ENCODE data around the gene PHACTR4.
"Not testable (repeated sequence)": the region's sequence is repeated elsewhere in the genome, so short reads cannot be mapped to it uniquely, and the experiment has no call there.

The PHACTR4 gene

DNA sequence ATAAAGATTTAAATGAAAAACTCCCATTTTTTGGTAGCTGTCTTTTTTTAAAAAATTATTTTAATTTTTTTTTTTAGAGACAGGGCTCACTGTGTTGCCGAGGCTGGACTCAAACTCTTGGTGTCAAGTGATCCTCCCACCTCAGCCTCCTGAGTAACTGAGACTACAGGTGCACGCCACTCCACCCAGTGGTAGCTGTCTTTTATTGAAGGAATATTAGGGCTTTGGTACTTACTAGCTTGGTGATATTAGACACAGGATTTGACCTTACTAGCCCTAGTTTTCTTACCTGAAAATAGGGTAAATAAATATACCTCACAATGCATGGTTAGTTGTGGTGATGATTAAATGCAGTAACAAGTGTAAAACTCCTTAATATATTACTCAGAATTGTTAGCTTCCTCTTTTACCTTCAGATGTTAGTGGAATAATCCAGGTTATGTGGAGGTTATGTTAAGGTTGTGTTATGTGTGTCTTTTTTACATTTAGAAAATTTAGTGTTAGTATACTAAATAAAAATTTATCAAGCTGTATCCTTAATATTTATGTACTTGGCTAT, 66.8 kb downstream of the PHACTR4 start:
- DNase-seq (ENCODE audit: low spot score), result no peak

DNA sequence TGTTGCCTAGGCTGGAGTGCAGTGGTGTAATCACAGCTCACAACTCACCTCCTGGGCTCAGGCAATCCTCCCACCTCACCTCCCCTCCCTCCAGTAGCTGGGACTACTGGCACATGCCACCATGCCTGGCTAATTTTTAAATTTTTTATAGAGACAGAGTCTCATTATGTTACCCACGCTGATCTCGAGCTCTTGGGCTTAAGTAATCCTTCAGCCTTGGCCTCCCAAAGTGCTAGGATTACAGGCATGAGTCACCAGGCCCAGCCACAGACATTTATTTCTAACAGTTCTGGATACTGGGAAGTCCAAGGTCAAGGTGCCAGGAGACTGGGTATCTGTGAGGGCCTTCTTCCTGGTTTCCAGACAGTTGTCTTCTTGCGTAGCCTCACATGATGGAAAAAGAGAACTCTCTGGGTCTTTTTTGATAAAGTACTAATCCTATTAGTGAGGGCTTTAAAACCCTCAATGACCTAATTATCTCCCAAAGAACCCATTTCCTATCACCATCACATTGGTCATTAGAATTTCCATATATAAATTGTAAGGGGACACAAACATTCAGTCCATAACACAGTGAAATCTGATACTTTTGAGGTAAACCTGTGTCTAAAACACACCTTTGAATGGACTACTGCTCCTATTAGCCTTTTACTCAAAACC, 67.9 kb downstream of the PHACTR4 start:
- no peak for DNase-seq (ENCODE audit: low spot score)

DNA sequence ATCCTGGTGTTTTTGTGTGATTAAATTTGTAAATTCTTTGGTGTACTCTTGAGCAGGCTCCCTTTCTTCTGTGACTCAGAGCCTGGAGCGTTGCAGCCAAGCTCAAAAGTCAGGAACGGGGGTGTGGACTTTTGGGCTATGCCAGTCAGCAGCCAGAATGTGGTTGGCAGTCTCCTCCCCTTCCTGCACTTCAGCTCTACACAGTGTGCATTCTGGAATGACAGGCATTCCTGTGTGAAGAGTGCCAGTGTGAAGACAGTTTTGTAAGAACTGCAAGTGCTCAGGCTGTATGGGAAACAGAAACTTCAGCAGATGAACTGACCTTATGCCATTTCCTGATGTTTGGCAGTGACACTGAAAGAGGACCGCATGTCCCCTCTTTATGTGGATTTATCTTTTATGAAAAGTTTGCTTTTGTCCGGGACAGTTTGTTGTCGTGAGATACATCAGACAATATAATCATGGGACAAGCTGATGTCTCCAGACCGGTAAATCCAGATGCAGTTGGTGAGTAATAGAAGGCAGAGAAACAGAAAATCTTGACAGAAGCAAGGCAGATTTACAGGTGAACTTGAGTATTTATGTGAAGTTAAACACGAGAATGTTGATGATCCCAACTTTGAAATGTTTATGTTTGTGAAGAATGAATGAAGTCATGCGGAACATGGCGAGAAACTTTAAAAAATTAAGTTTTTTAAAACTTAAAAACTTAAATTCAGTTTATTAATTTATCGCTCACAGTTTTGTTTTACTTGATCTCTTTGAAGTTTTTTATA, 68.6 kb downstream of the PHACTR4 start:
- DNase-seq (ENCODE audit: low spot score), result peak; percentile 82

DNA sequence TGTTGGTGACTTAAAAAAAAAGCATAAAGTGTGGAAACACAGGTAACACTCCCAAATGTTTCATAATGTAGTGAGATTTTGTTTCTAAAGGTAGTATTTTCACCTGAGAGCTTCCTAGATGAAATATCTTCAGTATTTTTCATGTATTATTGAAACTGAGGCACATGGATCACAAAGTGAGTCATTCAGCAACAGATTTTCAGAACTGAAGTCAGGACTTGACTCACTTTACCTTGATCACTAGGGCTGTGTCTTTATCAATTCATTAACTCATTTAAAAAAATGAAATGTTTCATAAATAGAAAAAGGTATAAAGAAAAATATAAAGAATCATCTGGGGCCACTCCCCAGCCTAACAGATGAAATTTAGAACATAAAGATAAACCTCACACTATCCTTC, 69.8 kb downstream of the PHACTR4 start:
- no peak for DNase-seq (ENCODE audit: low spot score)

DNA sequence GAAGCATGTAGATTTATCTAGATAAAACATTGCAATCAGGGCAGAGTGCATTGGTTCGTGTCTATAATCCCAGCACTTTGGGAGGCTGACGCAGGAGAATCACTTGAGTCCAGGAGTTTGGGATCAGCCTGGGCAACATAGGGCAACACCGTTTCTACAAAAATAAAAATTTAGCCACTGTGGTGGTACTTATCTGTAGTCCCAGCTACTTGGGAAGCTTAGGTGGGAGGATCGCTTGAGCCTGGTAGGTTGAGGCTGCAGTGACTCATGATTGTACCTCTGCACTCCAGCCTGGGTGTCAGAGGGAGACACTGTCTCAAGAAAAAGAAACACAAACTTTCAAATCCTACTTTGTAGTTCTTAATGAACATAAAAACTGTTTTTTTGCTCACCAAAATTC, 72.1 kb downstream of the PHACTR4 start:
- DNase-seq (ENCODE audit: low spot score), result no peak

DNA sequence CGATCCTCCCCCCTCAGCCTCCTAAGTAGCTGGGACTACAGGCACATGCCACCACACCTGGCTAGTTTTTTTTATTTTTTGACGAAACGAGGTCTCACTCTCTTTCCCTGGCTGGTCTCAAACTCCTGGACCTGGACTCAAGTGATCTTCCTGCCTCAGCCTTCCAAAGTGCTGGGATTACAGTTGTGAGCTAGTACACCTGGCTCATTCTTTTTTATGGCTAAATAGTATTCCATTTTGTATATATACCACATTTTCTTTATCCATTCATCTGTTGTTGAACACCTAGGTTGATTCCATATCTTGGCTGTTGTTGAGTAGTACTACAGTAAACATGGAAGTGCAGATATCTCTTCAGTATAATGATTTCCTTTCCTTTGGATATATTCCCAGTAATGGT, 74.0 kb downstream of the PHACTR4 start:
- DNase-seq (ENCODE audit: low spot score), result no peak

DNA sequence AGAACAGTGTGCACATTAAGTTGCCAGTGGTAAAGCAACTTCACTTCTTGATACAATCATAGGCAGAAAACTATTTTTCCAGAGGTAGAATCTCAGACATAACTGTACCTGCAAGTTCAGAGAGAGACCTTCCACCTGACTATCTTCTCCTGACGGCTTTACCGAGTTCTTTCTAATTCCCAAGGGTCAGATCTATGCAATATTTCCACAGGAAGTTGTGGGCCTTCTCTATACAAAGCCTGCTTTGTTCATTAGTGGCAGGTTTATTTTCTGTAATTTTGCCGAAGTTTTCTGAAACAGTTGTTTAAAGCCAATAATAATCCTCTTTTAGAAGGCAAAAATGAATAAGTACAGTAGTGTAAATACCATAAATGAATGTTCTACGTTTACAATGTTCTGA, 78.1 kb downstream of the PHACTR4 start:
- no peak for DNase-seq (ENCODE audit: low spot score)

DNA sequence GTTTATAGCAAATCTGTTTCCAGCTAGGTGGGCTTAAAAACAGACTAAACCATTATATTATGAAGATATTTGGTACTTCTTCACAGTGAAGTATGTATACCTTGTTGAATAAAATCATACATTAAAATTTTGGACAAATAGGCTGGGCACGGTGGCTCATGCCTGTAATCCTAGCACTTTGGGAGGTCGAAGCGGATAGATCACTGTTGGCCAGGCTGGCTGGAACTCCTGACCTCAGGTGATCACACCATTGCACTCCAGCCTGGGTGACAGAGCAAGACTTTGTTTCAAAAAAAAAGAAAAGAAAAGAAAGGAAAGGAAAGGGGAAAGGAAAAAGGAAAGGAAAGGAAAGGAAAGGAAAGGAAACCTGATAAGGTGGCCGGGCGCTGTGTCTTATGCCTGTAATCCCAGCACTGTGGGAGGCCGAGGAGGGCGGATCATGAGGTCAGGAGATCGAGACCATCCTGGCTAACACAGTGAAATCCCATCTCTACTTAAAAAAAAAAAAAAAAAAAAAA, 78.6 kb downstream of the PHACTR4 start:
- not testable (repeated sequence) for DNase-seq (ENCODE audit: low spot score)

DNA sequence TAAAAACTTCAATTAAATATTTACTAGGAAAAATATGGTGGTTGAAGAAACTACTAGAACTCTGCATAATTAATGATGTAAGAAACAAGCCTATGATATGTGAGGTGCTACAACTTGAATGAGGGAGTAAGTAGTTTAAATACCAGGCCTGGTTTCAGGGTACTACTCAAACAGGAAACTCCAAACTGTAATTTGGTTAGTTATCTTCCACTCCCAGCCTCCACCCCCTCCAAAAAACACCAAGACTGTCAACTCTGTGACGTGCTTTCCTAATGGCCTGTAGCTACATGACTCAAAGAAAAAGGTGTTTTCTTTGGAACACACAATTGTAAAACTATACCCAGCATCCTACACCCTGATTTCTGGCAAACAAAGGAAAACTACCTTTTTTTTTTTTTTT, 80.4 kb downstream of the PHACTR4 start:
- no peak for DNase-seq (ENCODE audit: low spot score)

DNA sequence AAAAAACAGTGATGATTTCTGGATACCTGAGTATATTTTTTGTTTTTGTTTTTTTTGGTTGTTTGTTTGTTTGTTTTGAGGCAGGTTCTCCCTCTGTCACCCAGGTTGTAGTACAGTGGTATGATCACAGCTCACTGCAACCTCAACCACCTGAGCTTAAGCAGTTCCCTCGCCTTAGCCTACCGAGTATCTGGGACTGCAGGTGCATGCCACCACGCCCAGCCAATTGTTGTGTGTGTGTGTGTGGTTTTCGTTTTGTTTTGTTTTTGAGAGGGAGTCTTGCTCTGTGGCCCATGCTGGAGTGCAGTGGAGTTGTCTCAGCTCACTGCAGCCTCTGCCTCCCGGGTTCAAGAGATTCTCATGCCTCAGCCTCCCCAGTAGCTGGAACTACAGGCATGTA, 81.0 kb downstream of the PHACTR4 start:
- no peak for DNase-seq (ENCODE audit: low spot score)

DNA sequence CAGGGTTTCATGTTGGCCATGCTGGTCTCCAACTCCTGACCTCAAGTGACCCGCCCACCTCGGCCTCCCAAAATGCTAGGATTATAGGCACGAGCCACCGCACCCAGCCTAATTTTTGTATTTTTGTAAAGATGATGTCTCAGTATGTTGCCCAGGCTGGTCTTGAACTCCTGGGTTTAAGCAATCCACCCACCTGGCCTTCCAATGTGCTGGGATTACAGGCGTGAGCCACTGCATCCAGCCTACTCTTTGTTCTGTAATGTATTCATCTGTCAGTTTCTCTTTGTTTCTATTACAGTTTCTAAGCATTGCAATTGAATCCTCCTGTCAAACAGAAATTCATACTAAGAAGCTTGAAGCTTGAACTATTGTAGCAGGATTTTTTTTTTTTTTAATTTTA, 81.5 kb downstream of the PHACTR4 start:
- no peak for DNase-seq (ENCODE audit: low spot score)

DNA sequence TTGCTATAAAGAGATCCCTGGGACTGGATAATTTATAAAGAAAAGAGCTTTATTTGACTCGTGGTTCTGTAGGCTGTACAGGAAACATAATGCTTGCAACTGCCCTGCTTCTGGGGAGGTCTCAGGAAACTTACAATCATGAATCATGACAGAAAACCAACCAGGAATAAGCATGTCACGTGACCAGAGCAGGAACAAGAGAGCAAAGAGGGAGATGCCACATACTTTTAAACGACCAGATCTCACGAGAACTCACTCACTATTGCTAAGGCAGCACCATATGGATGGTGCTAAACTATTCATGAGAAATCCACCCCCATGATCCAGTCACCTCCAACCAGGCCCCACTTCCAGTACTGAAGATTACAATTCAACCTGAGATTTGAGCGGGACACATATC, 86.5 kb downstream of the PHACTR4 start:
- DNase-seq (ENCODE audit: low spot score), result peak; percentile 59

DNA sequence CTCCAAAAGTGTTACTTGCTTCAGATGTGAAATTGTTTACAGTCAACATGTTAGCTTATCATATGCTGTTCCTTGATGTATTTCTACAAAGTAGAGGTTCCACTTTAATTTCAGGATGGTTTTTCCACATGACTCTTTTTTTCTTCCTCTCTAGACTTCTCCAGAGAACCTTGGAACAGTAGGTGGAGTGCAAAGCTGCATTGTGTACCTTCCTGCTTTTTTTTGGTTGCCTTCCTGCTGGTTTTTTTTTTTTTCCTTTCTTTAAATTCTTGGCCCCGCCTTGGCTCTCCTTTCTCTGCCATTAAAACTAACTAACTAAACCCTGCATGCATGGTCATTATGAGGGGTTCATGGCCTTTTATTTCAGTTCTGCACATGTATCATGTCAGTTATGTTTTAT, 88.1 kb downstream of the PHACTR4 start:
- DNase-seq (ENCODE audit: low spot score), result no peak

DNA sequence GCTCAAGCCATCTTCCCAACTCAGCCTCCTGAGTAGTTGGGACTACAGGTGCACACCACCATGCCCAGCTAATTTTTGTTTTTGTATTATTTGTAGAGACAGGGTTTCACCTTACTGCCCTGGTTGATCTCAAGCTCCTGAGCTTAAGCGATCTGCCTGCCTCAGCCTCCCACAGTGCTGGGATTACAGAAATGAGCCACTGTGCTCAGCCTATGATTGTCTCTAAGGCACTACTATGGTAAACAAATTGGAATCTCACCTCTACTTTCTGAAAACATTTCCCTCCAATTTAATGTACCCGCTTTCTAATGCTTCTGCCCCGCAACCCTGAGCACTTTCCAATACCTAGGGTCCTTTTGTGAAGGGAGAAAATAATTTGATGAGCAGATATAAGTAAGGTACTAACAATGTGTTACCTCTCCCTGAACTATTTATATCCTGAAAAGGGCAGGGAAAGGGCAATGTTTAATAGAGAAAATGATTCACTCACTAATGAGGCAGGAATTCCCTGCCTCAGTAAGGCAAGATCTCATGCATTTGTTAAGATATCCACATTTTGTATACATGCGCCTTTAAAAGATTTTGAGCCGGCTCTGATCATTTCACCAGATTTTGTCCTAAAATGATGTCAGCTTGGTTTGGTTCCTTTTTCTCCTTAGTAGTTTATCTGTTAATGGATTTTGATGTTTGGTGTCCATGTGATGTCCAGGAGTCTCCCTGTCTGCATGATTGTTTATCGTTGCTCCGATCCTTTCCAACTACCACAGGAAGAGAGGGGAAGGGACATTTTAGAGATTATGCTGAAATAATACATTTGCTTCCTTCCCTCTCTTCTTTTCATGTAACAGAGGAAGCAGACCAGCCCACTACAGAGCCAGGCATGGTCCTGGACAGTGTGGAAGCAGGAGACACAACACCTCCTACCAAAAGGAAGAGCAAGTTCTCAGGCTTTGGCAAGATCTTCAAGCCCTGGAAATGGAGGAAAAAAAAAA, 89.0 kb downstream of the PHACTR4 start:
- no peak for DNase-seq (ENCODE audit: low spot score)

DNA sequence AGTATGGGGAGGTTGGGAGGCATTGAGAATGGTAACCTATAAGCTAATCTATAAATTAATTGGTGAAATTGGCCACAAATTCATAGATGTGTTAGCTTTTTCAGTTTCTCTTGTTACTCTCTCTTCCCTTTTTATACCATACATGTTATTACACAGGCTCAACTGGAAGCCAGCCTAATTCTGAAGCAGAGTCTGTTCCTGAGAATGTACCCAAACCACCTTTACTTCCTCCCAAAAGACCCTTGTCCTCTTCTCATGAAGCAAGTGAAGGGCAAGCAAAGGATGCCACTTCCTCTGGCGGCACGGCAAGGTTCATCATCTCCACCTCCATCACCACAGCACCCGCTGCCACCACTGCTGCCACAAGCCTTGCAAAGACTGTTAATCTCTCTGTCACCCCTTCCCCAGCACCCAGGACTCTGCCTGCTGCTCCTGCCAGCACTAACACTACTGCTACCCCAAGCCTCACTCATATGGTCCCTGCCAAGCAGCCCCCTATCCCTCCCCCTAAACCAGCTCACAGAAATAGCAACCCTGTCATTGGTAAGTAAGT, 96.8 kb downstream of the PHACTR4 start:
- no peak for DNase-seq (ENCODE audit: low spot score)

DNA sequence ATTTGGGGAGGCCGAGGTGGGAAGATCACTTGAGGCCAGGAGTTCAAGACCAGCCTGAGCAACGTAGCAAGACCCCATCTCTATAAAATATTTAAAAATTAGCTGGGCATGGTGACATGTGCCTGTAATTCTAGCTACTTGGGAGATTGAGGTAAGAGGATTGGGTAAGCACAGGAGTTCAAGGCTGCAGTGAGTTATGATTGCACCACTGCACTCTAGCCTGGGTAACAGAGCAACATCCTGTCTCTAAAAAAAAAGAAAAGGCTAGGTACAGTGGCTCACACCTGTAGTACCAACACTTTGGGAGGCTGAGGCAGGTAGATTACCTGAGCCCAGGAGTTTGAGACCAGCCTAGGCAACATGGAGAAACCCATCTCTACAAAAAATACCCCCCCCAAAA, 100.6 kb downstream of the PHACTR4 start:
- no peak for DNase-seq (ENCODE audit: low spot score)

DNA sequence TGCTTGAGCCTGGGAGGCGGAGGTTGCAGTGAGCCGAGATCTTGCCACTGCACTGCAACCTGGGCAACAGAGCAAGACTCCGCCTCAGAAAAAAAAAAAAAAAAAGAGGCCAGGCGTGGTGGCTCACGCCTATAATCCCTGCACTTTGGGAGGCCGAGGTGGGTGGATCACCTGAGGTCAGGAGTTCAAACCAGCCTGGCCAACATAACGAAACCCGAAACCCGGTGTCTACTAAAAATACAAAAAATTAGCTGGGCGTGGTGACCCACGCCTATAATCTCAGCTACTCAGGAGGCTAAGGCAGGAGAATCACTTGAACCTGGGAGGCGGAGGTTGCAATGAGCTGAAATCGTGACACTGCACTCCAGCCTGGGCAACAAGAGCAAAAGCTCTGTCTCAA, 110.0 kb downstream of the PHACTR4 start:
- not testable (repeated sequence) for DNase-seq (ENCODE audit: low spot score)

DNA sequence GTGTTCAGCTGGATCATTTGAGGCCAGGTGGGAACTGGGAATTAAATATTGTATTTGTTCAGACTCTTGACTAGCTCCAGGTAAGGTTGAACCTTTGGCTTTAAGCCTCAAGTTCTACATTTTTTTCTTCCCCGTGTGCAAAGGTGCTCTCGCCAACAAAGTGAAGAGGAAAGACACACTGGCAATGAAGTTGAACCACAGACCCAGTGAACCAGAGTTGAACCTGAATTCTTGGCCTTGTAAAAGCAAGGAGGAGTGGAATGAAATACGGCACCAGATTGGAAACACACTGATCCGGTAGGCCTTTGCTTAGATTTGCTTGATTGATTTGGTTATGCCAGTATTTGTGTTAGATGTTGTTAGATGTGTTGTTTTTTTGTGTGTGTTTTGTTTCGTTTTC, 110.8 kb downstream of the PHACTR4 start:
- no peak for DNase-seq (ENCODE audit: low spot score)

DNA sequence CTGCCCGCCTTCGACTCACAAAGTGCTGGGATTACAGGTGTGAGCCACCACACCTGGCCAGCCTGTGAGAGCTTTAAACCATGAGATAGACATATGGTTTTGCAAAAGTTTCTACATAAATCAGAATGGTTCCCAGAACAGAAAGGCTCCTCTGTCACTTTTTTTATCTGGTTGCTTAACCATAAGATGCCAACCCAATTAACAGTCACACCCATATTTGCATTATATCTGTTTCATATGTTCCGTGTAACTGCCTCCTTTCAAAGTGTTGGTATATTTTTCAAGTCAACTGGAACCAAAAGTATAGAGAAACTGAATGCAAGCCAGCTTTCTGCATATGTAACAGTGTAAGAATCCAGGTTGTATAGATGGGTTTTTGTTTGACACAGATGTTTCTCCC, 112.6 kb downstream of the PHACTR4 start:
- DNase-seq (ENCODE audit: low spot score), result no peak

DNA sequence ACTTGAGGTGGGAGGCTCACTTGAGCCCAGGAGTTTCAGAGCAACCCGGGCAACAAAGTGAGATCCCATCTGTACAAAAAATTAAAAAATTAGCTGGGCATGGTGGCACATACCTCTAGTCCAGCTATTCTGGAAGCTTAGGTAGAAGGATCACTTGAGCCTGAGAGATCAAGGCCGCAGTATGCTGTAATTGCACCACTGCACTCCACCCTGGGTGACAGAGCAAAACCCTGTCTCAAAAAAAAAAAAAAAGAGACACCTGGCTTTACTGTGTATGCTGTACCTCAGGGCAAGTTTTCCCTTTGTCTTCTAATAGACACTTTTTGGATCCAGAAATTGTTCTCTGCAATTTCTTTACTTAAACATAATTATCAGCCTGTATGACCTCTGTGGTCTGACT, 113.2 kb downstream of the PHACTR4 start:
- no peak for DNase-seq (ENCODE audit: low spot score)

DNA sequence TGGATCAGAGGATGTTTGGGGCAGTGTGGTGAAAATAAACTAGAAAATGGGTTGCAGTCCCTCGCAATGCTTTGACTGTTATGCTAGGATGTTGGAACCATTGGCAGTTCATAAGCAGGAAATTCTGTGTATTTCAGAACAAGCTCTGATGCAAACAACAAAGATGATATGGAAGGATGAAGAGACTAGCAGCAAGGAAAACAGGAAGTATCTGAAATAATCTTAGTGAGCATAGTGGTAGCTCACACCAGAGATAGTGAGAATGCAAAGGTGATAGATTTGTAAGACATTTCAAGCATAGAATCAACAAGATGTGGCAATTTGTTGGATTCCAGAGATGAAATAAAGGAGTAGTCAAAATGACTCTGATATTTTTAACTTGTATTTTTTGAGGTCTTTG, 125.2 kb downstream of the PHACTR4 start:
- no peak for DNase-seq (ENCODE audit: low spot score)

DNA sequence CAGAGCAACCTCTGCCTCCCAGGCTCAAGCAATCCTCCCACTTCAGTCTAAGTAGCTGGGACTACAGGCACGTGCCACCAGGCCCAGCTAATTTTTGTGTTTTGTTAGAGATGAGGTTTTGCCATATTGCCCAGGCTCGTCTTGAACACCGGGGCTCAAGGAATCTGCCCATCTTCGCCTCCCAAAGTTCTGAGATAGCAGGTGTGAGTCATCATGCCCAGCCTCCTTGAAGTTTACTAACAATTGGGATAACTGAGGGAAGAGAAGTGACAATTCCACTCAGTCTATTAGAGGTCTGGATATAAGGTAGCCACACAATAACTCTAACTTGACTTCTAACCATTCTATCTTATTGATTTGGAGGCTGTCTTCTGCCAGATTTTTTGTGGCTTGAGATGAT, 130.0 kb downstream of the PHACTR4 start:
- DNase-seq (ENCODE audit: low spot score), result no peak

Data from hepatic stellate cell (primary cell).